Measurements from ENCODE around the gene MACROH2A2.

DNA sequence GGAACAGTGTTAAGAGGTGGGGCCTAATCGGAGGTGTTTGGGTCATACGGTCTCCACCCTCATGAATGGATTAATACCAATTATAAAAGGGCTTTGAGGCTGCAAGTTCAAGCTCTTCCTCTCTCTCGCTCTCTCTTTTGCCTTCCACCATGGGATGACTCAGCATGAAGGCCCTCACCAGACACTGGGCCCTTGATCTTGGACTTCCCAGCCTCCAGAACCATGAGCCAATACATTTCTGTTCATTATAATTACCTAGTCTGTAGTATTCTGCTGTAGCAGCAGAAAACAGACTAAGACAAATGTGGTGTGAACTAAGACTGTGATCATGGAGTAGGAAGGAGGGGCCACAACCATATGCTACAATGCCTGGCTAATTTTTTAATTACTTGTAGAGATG is 72.3 kb downstream of the MACROH2A2 start:
- TF ChIP-seq, protein P1, sequence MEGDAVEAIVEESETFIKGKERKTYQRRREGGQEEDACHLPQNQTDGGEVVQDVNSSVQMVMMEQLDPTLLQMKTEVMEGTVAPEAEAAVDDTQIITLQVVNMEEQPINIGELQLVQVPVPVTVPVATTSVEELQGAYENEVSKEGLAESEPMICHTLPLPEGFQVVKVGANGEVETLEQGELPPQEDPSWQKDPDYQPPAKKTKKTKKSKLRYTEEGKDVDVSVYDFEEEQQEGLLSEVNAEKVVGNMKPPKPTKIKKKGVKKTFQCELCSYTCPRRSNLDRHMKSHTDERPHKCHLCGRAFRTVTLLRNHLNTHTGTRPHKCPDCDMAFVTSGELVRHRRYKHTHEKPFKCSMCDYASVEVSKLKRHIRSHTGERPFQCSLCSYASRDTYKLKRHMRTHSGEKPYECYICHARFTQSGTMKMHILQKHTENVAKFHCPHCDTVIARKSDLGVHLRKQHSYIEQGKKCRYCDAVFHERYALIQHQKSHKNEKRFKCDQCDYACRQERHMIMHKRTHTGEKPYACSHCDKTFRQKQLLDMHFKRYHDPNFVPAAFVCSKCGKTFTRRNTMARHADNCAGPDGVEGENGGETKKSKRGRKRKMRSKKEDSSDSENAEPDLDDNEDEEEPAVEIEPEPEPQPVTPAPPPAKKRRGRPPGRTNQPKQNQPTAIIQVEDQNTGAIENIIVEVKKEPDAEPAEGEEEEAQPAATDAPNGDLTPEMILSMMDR (IDR thresholded peaks at IDR 0.05; ENCODE audit: insufficient read depth, low read depth, low read length): no peak
- no peak for TF ChIP-seq EZH2 (IDR thresholded peaks at IDR 0.05; ENCODE audit: insufficient read depth, low read length)

Data from astrocyte (in vitro differentiated cells and primary cell).